GM12875 (cell line): ENCODE data around the gene PGAP3.

Source experiments
- H3K4me3 ChIP-seq: one replicate; pipeline ENCODE4 v1.5.1; 2011; ENCODE audit warnings: low read depth, low read length, control low read depth
- CTCF ChIP-seq: IDR thresholded peaks from 2 replicates; pipeline ENCODE4 v1.5.1; 2011; ENCODE audit warnings: low read depth, mild to moderate bottlenecking, control low read depth, inconsistent platforms, low read length, moderate library complexity, borderline replicate concordance; ENCODE audit not compliant: insufficient read depth

PGAP3 gene

GRCh38 chr17:39667262-39667944, 20.5 kb downstream of the PGAP3 start:
- H3K4me3 ChIP-seq: no peak overlapping the region
- TF ChIP-seq CTCF: no peak

GRCh38 chr17:39666601-39667261, 21.1 kb downstream of the PGAP3 start:
- no peak for TF ChIP-seq CTCF
- no peak overlapping the region for H3K4me3 ChIP-seq

GRCh38 chr17:39666231-39666600, 21.6 kb downstream of the PGAP3 start:
- H3K4me3 ChIP-seq: no peak overlapping the region

GRCh38 chr17:39665642-39666224, 22.1 kb downstream of the PGAP3 start:
- no peak for TF ChIP-seq CTCF
- H3K4me3 ChIP-seq: no peak overlapping the region

More at GRCh38 chr17:39666231-39666600, 21.6 kb downstream of the PGAP3 start:
- no peak for TF ChIP-seq CTCF

GRCh38 chr17:39664581-39665561, 23.0 kb downstream of the PGAP3 start, which contains the start of gene TCAP:
Gene TCAP, plus strand, starts transcription at chr17:39665349. Its CDS starts 11 bp downstream, at chr17:39665360.
- H3K4me3 ChIP-seq: no peak within 1 kb of the TSS
- no peak for TF ChIP-seq CTCF

- H3K4me3 ChIP-seq: no peak overlapping the region
- TF ChIP-seq CTCF: no peak
Observed at GRCh38 chr17:39663688-39664580, 23.9 kb downstream of the PGAP3 start.
